Ecto neural progenitor cell (in vitro differentiated cells): ENCODE results near the gene PAIP2.
"Not testable (repeated sequence)": the region's sequence is repeated elsewhere in the genome, so short reads cannot be mapped to it uniquely, and the experiment has no call there.

Experiments
- DNase-seq: peaks from one replicate; pipeline ENCODE4 v3.0.0-alpha.2; 2018; ENCODE audit warnings: low spot score

Gene PAIP2

DNA sequence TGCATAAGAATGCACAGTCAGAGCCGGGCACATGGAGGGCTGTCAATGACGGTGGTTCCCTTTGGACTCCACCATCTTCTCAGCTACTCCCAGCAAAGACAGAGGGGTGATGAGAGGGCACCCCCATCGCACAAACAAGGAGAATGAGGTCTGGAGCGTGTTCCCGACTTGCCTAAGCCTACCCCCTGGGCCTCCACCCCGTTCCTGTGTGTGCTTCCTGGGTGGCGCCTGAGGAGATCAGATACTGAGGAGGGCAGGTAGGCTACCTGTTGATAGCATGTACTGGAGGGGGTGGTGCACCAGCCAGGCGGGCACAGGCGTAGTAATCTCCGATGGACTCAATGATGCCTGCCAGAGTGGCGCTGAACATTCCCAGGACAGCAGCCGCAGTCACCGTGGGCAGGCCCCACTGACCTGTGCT is 37.3 kb downstream of the PAIP2 start:
- DNase-seq, result no peak

DNA sequence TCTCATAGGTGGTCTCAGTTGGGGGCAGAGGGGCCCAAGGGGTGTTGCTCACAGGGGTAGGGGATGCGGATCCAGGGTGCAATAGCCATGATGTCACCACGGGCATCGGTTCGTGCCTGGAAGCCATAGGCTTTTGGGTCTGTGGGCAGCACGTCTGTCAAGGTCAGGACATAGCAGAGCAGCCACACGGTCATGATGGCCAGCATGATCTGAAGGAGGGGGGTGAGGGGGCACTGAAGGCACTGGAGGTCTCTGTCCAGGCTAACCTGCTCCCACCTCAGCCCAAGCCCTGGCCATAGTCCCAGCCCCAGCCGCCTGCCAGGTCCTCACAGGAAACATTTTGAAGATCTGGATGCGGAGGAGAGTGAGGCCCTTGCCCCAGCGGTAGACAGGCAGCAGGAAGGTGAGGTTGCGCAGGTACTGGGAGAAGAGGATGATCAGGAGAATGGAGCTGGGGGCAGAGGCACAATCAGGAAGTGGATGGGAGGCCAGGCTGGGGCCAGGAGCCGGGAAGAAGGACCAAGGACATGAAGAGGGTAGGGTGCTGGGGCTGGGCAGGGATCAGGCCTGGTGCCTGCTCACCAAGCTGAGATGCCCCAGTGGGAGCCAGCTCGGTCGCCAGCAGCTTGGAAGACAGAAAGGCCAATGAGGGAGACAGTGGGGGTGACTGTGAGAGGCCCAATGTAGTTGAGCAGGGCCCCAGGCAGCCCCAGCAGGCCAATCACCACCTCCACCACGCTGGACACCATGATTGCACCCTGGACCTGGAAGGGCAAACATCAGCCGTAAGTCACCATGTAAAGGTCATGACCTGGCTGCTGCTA is 38.2 kb downstream of the PAIP2 start:
- DNase-seq, result no peak

DNA sequence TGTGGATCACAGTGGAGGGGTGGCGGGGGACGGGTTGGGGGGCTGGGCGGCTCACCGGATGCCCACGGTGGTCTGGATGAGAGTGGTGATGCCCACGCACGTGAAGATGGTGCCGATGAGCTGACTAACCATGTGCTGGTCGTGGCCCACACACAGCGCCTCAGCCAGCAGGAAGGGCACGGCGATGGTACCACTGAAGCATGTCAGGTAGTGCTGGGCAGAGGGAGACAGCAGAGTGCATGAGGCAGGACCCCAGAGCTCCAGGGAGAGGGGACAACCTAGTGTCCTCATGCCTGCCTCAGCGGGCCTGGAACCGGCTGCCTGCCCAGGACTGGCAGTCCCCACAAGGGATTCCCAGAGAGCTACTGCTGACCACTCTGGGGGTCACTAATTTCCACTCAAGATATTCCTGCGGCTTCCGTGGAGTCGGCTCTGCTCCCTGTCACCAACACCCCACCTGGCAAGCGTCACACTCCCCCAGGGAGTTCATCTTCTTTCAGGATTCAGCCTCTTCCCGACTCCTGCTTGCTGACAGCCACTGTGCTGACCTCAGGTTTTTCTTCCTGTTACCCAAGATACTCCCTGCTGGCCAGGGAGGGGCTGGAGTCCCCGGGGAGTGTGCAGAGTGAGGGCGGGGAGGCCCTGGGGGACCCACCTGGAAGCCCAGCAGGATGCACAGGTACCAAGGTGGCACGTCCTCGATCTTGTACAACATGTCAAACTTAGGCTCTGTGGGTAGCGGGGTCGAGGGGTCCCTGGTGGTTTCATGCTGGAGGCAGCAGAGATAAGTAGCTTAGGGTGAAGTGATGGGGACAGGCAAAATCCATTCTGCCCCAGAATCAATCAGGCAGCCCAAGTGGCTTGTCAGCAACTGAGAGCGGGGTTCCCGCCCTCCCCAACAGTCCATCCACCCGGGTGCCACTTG is 40.4 kb downstream of the PAIP2 start:
- no peak for DNase-seq

DNA sequence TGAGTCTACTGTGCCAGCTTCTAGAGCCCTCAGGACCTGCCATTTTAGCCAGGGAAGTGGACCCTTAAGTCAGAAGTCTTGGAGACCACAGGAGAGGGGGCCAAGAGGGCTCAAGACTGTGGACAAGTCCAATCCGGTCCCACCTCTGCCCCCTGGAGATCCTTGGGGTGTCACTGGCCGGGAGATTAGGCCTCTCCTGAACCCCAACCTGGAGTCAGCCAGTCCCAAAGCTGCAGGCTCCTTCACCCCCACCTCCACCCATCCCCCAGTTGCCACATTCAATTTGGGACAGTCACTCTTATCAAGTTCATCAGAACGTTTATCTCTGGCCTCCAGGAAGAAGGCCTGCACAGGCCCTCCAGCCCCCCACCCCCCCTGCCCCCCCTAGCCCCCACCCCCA is 41.2 kb downstream of the PAIP2 start:
- DNase-seq, result no peak

DNA sequence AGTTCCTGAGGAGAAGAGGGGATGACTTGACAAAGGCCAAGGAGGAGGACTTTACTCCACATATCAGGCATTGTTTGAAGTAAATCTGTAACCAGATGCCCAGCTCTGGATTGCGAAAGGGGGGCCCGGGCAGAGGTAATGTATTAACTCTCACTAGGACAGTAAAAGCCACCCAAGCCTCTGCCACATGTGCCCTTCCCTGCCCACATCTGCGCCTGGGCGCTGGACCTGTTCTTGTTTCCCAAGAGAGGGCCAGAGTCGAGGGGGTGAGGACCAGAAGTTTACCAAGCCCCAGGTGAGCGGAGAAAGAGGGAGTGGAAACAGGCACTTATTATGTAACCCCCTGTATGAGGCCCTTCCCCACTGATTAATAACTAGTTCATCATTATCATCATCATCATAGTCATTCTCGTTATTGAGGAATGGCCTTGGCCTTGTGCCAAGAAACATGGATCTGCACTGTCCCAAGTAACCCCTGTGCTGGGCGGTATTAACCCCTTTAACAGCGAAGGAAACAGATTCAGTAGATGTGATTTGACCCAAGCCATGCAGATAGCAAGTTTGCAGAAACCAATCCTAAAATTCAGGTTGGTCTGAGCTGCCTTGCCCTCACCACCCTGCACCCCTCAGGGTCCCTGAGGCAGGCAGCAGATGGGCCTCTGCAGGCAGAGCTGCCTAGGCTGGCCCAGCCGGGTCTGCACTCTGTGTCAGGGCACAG is 41.8 kb downstream of the PAIP2 start, which contains the start of gene SLC23A1:
SLC23A1 (minus strand) TSS at position 23 of the 718 bp plus-strand sequence. CDS start 44 bp downstream, outside the sequence.
- DNase-seq, result no peak

DNA sequence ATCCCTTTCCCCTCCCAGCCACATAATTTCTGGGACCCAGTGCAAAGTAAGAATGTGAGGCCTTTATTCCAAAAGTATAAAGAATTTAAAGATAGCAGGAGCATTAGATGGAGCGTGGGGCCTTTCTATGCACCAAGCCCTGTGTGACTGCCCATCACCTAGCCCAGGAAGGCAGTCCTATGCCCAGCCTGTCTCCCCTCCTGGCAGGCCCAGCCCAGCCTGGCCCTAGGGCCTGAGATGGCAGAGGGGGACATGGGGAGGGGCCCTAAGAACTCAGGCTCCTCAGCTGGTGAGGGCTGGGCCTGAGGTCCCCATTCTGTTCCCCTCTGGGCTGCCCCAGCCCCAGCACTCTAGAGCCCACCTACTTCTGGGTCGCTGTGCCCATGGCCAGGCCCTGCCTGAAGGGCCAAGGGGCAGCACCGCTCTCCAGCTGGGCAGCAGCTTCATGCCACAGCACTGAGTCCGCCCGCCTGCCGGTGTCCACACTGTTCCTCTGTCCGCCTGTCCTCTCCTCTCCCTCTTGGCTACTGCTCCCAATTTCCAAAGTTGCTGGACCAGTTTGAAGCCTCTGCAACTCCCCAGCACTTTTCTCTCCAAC is 42.4 kb downstream of the PAIP2 start:
- no peak for DNase-seq

DNA sequence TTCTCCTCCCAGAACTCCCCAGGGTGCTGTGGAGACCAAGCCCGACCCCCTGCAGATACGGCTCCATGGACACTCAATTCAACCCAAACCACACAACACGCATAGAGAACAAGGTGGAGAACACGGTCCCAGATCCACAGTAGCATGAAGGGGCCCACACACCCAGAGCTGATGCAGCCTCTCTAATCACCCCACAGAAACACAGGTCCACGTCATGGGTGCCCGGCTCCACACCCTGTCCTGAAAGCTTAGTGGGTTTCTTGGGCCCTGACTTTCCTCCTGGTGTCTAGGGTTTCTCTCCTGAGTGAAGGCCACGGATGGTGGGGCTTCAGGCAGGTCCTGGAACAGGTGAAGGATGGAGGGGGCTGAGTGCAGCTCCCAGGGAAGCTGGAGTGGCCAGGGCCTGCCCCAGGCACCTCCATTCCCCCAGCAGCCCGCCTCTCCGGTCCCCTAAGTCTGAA is 43.0 kb downstream of the PAIP2 start:
- DNase-seq, result no peak

DNA sequence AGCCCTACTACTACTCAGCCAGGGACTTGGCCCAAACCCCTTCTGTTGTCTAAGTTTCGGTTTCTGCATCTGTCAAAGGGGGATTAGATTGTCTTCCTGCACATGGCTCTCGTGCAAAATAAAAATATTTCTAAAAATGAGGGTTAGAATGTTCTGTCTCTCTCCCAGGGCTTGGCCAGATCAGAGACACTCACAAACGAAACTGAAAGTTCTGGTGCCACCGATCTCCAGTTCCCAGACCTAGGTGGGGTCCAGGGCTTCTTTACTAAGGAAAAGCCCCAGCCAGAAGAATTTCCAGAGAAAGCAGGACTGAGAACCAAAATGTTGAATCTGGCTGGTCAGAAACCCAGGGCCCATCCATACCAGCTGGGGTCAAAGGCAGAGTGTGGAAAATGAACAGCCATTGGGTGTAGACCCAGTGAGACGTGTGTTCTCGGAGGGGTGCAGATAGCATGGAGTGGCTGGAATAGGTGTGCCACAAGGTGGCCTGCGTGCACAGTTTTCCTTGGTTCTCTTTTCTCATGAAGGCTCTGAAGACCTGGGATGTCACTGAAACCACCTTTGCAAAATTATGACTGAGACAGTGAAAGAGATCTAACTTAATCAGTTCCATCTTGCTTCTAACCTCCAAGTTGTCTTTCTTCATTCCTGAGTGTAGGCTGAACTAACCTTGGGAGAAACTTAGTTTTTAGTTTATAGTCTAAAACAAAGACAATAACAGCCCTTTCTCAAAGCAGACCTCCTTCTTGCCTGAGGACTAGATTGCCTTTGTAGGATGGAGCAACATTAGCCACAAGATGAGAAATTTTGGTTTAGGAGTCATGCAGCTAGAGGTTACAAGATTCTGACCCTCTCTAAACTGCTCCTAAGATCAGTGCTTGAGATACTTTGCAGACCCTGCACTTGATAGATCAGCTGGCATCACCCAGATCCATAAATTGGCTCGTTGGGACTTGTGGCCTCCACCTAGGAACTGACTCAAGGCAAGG is 43.7 kb downstream of the PAIP2 start:
- DNase-seq, result no peak

DNA sequence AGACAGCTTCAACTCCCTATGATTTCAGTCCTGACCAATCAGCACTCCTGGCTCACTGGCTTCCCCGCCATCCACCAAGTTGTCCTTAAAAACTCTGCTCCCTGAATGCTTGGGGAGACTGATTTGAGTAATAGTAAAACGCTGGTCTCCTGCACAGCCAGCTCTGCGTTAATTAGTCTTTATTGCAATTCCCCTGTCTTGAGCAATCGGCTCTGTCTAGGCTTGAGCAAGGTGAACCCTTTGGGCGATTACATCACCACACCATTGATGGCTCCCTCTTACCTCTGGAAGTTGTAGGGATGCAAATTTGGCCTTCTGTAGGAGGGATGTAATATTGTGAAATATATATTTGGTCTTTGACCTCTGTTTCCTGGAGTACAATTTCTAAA is 44.4 kb downstream of the PAIP2 start:
- DNase-seq, result no peak

DNA sequence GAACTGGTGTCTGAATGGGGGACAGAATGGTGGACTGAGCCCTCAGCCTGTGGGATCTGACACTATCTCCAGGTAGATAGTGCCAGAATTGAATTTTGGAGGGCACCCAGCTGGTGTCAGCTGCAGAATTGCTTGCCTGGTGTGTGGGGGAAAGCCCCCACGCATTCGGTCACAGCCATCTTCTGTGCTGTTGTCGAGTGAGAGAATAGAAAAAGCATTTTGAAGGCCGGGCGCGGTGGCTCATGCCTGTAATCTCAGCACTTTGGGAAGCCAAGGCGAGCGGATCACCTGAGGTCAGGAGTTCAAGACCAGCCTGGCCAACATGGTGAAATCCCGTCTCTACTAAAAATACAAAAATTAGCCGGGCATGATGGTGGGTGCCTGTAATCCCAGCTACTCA is 45.3 kb downstream of the PAIP2 start:
- not testable (repeated sequence) for DNase-seq

DNA sequence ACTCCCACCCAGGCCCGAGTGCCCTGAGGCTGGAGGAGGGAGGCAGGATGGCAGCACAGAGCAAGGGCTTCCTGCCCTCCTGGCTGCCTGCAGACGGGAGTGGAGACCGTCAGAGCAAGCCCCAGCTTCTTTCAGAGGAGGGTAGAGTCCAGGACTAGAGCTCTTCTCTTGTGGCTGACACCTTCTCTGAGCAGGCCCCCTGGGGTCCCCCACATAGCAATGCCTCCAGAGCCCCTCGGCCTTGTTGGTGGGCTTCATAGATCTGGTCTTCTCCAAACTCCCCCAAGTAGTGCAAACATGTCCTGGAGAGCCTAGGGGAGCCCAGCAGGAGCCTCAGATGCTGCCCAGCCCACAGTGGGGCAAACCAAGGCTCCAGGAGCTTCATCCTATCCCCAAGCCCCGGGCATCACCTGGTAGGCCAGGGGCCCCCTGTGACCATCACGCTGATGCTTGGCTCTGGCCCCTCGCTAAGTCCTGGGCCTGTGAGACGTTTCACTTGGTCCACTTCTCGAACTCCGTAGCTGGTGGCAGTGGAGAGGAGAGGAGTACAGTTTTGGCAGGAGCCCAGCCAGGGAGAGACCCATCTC is 46.0 kb downstream of the PAIP2 start:
- DNase-seq, result no peak

DNA sequence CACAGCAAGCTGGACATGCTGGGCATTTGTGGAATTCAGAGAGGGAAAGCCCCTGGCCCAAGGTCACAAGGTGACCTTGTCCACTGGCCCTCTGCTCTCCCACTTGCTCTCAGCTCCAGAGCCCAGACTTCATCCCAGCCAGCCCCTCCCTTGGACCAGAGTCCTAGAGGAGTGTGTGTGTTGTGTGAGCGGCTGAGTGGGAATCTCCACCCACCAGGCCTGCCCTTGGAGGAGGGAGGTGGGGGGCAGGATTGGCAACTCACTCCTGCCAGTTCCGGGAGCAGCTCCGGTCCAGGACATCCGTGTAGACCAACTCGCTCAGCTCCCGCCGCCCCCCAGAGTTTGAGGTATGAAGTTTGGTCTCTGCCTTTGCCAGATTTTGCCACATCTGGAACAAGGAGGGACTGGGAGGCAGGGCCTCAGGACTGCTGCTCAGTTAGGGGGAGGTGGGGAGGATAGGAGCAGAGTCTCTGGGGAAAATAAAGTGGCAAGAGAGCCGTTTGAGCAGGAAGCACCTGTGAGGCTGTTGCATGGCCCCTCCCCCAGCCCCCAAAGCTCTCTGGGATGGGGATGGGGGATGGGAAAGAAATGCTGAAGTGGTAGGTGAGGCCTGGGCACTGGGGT is 46.7 kb downstream of the PAIP2 start:
- no peak for DNase-seq

DNA sequence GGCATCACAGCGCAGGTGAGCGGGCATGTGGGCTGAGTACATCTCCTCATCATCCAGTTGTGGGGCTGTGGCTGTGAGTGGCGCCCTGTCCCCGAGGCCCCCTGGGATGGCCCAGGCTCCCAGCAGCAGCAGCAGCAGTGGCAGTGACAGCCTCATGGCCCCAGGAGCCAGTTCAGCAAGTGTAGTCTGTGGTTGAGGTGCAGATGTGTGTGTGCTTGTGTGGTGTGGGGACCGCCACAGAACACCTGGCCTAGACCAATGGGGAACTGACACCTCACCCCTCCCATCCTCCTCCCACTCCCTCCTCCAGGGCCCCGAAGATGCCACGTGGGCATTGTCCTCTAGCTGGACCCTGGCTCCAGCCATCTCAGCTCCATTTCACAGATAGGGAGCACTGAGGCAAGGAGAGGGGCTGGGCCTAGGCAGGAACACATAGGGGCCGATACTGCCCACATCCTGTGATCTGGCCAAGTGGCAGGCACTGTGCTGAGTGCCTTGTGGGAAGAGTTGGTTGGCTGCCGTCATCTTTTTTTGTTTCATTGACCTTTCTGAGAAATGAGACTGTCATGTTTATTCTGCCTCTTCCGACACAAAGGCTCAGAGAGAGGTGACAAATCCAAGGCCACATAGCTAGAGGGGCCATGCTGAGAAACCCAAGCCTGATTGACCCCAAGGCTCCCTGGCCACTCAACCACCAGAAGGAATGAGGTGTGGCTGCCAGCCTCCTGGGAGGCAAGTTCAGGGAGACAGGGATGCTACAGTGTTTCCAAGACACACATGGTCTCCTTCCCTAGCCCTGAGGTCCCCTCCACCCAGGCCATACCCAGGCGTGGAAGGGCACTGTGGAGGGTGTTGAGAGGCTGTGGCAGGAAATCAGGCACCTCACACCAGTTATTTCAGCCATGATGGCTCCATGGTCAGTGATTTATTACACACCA is 48.3 kb downstream of the PAIP2 start, which contains the start of gene MZB1:
MZB1 (minus strand) TSS at position 213 of the 938 bp plus-strand sequence; CDS start at position 156, 57 bp downstream.
- DNase-seq, result no peak

DNA sequence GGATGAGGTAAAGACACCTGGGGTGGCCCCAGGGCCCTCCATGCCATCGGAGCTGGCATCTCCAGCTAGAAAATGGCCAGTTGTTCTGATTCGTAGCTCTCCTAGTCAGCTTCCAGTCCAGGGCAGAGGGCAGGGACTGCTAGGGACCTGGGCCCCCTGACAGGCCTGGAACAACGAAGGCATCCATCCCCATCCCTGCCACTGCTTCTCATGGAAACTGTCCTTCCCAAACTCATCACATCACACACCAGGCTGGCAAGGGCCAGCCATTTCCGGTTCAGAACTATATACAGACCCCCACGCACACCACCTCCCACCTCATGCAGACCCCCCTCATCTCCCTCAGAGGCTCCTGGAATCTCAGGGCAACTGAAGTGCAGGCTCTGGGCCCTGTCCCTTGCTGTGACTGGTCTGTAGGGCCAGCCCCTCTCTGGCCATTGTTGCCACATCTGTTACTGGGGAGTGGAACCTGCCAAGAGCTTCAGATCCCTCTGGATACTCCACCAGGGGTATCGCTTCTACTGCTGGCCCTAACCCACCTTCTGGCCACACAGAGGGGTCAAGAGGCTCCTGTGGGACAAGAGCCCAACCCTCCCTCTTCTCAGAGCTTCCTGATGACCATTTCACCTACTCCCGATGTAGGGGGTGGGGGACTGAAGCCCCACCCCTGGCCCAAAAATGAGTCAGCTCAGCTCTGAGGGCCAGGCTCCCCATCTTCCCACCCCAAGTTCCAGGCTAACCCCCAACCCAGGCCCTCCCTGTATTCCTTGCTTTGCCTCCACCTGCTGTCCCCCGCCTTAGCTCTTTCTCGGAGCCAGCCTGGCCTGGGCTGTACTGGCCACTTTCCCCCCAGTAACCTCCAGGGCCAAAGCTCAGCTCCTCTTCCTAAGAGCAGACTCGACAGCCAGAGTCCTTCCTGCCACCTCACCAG is 49.2 kb downstream of the PAIP2 start:
- DNase-seq, result no peak

DNA sequence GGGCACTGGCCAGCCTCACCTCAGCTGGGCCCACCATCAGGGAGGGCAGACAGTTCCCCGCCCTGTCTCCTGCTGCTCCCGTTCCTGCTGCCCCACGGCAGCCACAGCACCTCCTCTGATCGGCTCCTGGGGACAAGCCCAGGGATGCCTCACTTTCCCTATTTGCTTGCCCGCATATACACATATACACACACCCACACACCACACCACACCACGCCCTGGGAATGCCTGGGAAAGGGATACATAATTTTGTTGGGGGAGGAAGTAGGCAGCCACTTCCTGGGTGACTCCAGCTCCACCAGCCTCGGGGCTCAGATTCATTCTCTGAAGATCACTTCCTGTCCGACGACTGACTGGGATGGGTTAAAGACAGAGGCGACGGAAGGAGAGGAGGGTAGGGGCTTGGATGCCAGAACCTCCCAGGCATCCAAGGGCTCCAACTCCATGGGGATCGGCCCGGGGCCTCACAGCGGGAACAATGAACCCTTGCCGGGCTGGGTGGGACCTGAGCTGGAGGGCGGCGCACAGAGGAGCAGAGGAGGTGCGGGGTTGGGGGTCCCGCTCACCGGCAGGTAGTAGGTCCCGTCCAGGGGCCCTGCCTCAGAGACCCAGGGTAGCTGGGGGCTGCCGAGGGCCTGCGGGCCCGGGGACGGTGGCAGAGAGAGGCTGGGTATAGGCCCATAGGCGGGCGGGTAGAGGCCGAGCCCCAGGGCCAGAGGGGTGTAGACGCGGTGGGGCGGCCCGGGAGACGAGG is 50.1 kb downstream of the PAIP2 start:
- no peak for DNase-seq

DNA sequence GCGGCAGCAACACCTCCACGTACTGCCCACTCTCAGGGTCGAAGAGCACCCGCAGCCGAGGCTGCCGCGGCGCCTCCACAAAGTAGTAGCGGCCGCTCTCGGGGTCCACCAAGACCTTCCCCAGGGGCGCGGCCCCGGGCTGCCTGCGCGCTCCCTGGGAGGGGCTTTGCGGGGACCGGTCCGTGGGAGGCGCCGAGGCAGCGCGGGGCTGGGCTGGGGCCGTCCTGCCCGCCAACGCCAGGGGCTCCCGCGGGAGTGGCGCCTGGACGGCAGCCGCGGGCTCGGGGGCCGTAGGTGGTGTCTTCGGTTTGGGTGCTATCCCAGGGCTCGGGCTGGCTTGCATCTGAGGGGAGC is 50.6 kb downstream of the PAIP2 start:
- no peak for DNase-seq
